H9 (cell line): ENCODE data around the gene GTF2H4. TPM values are rescaled to one million over a fixed set of nuclear protein-coding genes. Genes with fewer than 3 reads are reported as not detected.

ENCODE experiments used
- DNase-seq: peaks from one replicate; pipeline ENCODE4 v3.0.0-alpha.2; 2017
- H2AFZ ChIP-seq: one replicate; pipeline ENCODE4 v1.6.1; 2013; ENCODE audit warnings: mild to moderate bottlenecking, low read length, control low read depth, moderate library complexity
- H2AK5ac ChIP-seq: 2 replicates; pipeline ENCODE4 v1.6.1; 2013; ENCODE audit warnings: low read length, control low read depth, mixed read lengths; ENCODE audit not compliant: insufficient read length
- H2BK120ac ChIP-seq: one replicate; pipeline ENCODE4 v1.6.1; 2013; ENCODE audit warnings: low read depth, mild to moderate bottlenecking, low read length, control low read depth, inconsistent platforms; ENCODE audit not compliant: poor library complexity, severe bottlenecking
- H2BK12ac ChIP-seq: 2 replicates; pipeline ENCODE4 v1.6.1; 2013; ENCODE audit warnings: low read length, control low read depth, mixed read lengths, low read depth; ENCODE audit not compliant: insufficient read length
- H2BK15ac ChIP-seq: 2 replicates; pipeline ENCODE4 v1.6.1; 2013; ENCODE audit warnings: low read depth, low read length, control low read depth
- H2BK20ac ChIP-seq: one replicate; pipeline ENCODE4 v1.6.1; 2013; ENCODE audit warnings: low read depth, mild to moderate bottlenecking, low read length, control low read depth, inconsistent platforms; ENCODE audit not compliant: poor library complexity, severe bottlenecking
- H2BK5ac ChIP-seq: 2 replicates; pipeline ENCODE4 v1.6.1; 2013; ENCODE audit warnings: low read length, control low read depth, mixed read lengths; ENCODE audit not compliant: insufficient read length
- H3K14ac ChIP-seq: 2 replicates; pipeline ENCODE4 v1.6.1; 2013; ENCODE audit warnings: low read length, control low read depth; ENCODE audit not compliant: insufficient read depth
- H3K18ac ChIP-seq: 2 replicates; pipeline ENCODE4 v1.6.1; 2013; ENCODE audit warnings: low read depth, mild to moderate bottlenecking, mixed read lengths, low read length, control low read depth; ENCODE audit not compliant: insufficient read length
- H3K23ac ChIP-seq: 2 replicates; pipeline ENCODE4 v1.6.1; 2013; ENCODE audit warnings: low read length, control low read depth, mixed read lengths, low read depth; ENCODE audit not compliant: insufficient read length
- H3K23me2 ChIP-seq: 2 replicates; pipeline ENCODE4 v1.6.1; 2013; ENCODE audit warnings: low read depth, mild to moderate bottlenecking, mixed read lengths, low read length, control low read depth; ENCODE audit not compliant: insufficient read length, poor library complexity, severe bottlenecking
- H3K27ac ChIP-seq: 2 replicates; pipeline ENCODE4 v1.5.1; 2013; ENCODE audit warnings: low read length, control low read depth, mixed read lengths, low read depth; ENCODE audit not compliant: insufficient read length
- H3K27me3 ChIP-seq: 2 replicates; pipeline ENCODE4 v1.6.1; 2013; ENCODE audit warnings: low read length, control low read depth, inconsistent platforms; ENCODE audit not compliant: insufficient read depth
- H3K4ac ChIP-seq: 2 replicates; pipeline ENCODE4 v1.6.1; 2013; ENCODE audit warnings: low read depth, mild to moderate bottlenecking, control low read depth, inconsistent platforms, low read length, moderate library complexity
- H3K4me1 ChIP-seq: 2 replicates; pipeline ENCODE4 v1.6.1; 2013; ENCODE audit warnings: low read length, control low read depth, inconsistent platforms; ENCODE audit not compliant: insufficient read depth
- H3K4me2 ChIP-seq: 2 replicates; pipeline ENCODE4 v1.6.1; 2013; ENCODE audit warnings: low read length, control low read depth, mixed read lengths; ENCODE audit not compliant: insufficient read length, insufficient read depth
- H3K56ac ChIP-seq: 2 replicates; pipeline ENCODE4 v1.6.1; 2013; ENCODE audit warnings: low read depth, mild to moderate bottlenecking, mixed read lengths, low read length, control low read depth; ENCODE audit not compliant: insufficient read length
- H3K79me1 ChIP-seq: 2 replicates; pipeline ENCODE4 v1.6.1; 2013; ENCODE audit warnings: low read depth, mild to moderate bottlenecking, moderate library complexity, low read length, control low read depth, inconsistent platforms; ENCODE audit not compliant: insufficient read depth, poor library complexity, severe bottlenecking
- H3K79me2 ChIP-seq: 2 replicates; pipeline ENCODE4 v1.6.1; 2013; ENCODE audit warnings: low read length, control low read depth, inconsistent platforms; ENCODE audit not compliant: insufficient read depth
- H3K9ac ChIP-seq: 2 replicates; pipeline ENCODE4 v1.6.1; 2013; ENCODE audit warnings: low read length, control low read depth, mixed read lengths; ENCODE audit not compliant: insufficient read length; ENCODE audit errors: extremely low read depth
- H3K9me3 ChIP-seq: one replicate; pipeline ENCODE4 v1.6.1; 2013; ENCODE audit warnings: low read depth, low read length, inconsistent platforms; ENCODE audit not compliant: control insufficient read depth
- H3T11ph ChIP-seq: one replicate; pipeline ENCODE4 v1.6.1; 2013; ENCODE audit warnings: mild to moderate bottlenecking, low read length, control low read depth, inconsistent platforms
- H4K20me1 ChIP-seq: one replicate; pipeline ENCODE4 v1.6.1; 2013; ENCODE audit not compliant: control insufficient read depth, insufficient read length, insufficient read depth
- H4K5ac ChIP-seq: 2 replicates; pipeline ENCODE4 v1.6.1; 2013; ENCODE audit warnings: low read depth, mild to moderate bottlenecking, mixed read lengths, low read length, control low read depth; ENCODE audit not compliant: insufficient read length
- H4K8ac ChIP-seq: replicated peaks from 2 replicates; pipeline ENCODE4 v1.6.1; 2013; ENCODE audit warnings: low read length, control low read depth, mixed read lengths, low read depth; ENCODE audit not compliant: insufficient read length
- H4K91ac ChIP-seq: 2 replicates; pipeline ENCODE4 v1.6.1; 2013; ENCODE audit warnings: low read depth, mild to moderate bottlenecking, moderate library complexity, mixed read lengths, low read length, control low read depth; ENCODE audit not compliant: insufficient read length
- H3K27ac Mint-ChIP-seq, 3 experiments: 2 replicates in 2 of 3; 3 replicates in 1 of 3; pipeline ENCODE4 v1.8.0; 2020 to 2021; ENCODE audit warnings: mixed read lengths in 3 of 3, mild to moderate bottlenecking in 1 of 3, moderate library complexity in 1 of 3
- H3K27me3 Mint-ChIP-seq: 2 replicates; pipeline ENCODE4 v1.8.0; 2021; ENCODE audit warnings: low read depth, mild to moderate bottlenecking, moderate library complexity, mixed read lengths
- H3K36me3 Mint-ChIP-seq, 3 experiments: 2 replicates in 2 of 3; 3 replicates in 1 of 3; pipeline ENCODE4 v1.8.0; 2020 to 2021; ENCODE audit warnings: low read depth in 3 of 3, mixed read lengths in 3 of 3; ENCODE audit not compliant: insufficient read depth in 1 of 3
- H3K4me1 Mint-ChIP-seq, 2 experiments: 2 replicates each; pipeline ENCODE4 v1.8.0; 2020; ENCODE audit warnings: mixed read lengths in 2 of 2
- H3K4me3 Mint-ChIP-seq, 2 experiments: 2 replicates in 1 of 2; 3 replicates in 1 of 2; pipeline ENCODE4 v1.8.0; 2020 to 2021; ENCODE audit warnings: mild to moderate bottlenecking in 2 of 2, mixed read lengths in 2 of 2, moderate library complexity in 1 of 2
- H3K9me3 Mint-ChIP-seq, 2 experiments: 2 replicates in 1 of 2; 3 replicates in 1 of 2; pipeline ENCODE4 v1.8.0; 2020; ENCODE audit warnings: mild to moderate bottlenecking in 2 of 2, mixed read lengths in 2 of 2, moderate library complexity in 1 of 2
- WGBS: extraction: QIAGEN DNeasy Blood & Tissue Kit; methylation state at CpG from one replicate; pipeline ENCODE4 v1.1.7; 2013; ENCODE audit warnings: missing lambda C conversion rate, low lambda C conversion rate, mixed read lengths; ENCODE audit not compliant: insufficient read length; ENCODE audit errors: extremely low coverage; 5-methylcytosine and 5-hydroxymethylcytosine counted together
- total RNA-seq: library from RNA; stranded (reverse); gene quantifications from 2 replicates; pipeline ENCODE4 v1.2.1, GENCODE V29; 2021
- TF ChIP-seq, protein P1 (sequence below): fragments of 200-600 bp; sonication (generic); conservative IDR thresholded peaks from 3 replicates; pipeline ENCODE4 v1.8.0; 2021; ENCODE audit warnings: antibody characterized with exemption, mild to moderate bottlenecking

Gene GTF2H4
- total RNA-seq, 1 experiment from 2014 or later: 60.8 TPM

DNA sequence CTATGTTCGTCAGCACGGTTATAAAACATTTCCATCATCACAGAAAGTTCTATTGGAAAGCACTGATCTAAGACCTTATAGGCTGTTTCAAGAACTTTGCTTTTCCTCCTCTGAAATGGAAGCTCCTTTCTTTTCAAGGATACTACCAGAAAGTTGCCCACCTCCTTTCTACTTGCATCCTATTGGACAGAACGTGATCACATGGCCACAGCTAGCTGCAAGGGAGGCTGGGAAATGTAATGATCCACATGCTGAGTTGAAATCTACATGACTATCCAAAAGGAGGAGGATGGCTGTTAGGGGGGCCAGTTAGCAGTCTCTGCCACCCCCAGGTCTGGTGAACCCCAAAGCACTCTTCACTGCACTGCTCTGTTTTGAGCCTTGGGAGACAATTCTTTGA is 20.7 kb downstream of the GTF2H4 start:
- Histone ChIP-seq H3K79me2 (no peaks in the 10 kb centered on the region), H2BK120ac (no peak overlapping the region), H3K14ac (no peak overlapping the region), H2BK5ac (no peak overlapping the region), H3K27me3 (no peaks in the 10 kb centered on the region; the same call in 1 of the 2 replicates), H3K9me3 (no peaks in the 10 kb centered on the region), H2BK12ac (no peak overlapping the region), H2AFZ (no peak overlapping the region), H2BK15ac (no peak overlapping the region), H4K91ac (no peak overlapping the region), H4K8ac (no peak overlapping the region), H3K18ac (no peak overlapping the region), H3K79me1 (no peaks in the 10 kb centered on the region), H3T11ph (no peak overlapping the region), H3K9ac (no peak overlapping the region), H3K23ac (no peak overlapping the region), H4K20me1 (no peaks in the 10 kb centered on the region), H2AK5ac (no peak overlapping the region), H3K27ac (no peak overlapping the region), H3K4ac (no peak overlapping the region), H4K5ac (no peak overlapping the region), H3K4me2 (no peak overlapping the region), H3K4me1 (peaks cover 2% of the 10 kb centered on the region; the same call in 1 of the 2 replicates), H3K23me2 (no peaks in the 10 kb centered on the region), H3K56ac (no peak overlapping the region), H2BK20ac (no peak overlapping the region)
- Mint-ChIP-seq H3K27me3 (no peaks in the 10 kb centered on the region; the same call in 1 of the 2 replicates), H3K9me3 (peaks cover 13 to 14% of the 10 kb centered on the region in 2 experiments; a peak in 4 of 5 replicates), H3K4me3 (no peak overlapping the region), H3K4me1 (peaks cover 2 to 11% of the 10 kb centered on the region in 2 experiments; a peak in 2 of 4 replicates), H3K36me3 (peaks cover 27 to 50% (median 42%) of the 10 kb centered on the region in 3 experiments), H3K27ac (no peak overlapping the region)
- TF ChIP-seq, protein P1, sequence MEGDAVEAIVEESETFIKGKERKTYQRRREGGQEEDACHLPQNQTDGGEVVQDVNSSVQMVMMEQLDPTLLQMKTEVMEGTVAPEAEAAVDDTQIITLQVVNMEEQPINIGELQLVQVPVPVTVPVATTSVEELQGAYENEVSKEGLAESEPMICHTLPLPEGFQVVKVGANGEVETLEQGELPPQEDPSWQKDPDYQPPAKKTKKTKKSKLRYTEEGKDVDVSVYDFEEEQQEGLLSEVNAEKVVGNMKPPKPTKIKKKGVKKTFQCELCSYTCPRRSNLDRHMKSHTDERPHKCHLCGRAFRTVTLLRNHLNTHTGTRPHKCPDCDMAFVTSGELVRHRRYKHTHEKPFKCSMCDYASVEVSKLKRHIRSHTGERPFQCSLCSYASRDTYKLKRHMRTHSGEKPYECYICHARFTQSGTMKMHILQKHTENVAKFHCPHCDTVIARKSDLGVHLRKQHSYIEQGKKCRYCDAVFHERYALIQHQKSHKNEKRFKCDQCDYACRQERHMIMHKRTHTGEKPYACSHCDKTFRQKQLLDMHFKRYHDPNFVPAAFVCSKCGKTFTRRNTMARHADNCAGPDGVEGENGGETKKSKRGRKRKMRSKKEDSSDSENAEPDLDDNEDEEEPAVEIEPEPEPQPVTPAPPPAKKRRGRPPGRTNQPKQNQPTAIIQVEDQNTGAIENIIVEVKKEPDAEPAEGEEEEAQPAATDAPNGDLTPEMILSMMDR: no peak
- WGBS: no CpG with 5 or more reads among the region's 3 CpGs
- DNase-seq: no peak
